Hepatocyte (in vitro differentiated cells): Measurements from ENCODE around the gene INS. TPM values are rescaled to one million over a fixed set of nuclear protein-coding genes. Genes with fewer than 3 reads are reported as not detected.

Experiments
- DNase-seq: peaks from one replicate; pipeline ENCODE4 v3.0.0-alpha.2; 2016; ENCODE audit warnings: low spot score
- H2AFZ ChIP-seq: fragments of 200-600 bp; sonication (generic); 2 replicates; pipeline ENCODE4 v1.6.0; 2016; ENCODE audit warnings: antibody characterized with exemption, mild to moderate bottlenecking
- H3K27ac ChIP-seq: fragments of 200-600 bp; sonication (generic); 2 replicates; pipeline ENCODE4 v1.5.1; 2016; ENCODE audit warnings: mild to moderate bottlenecking
- H3K27me3 ChIP-seq: fragments of 200-600 bp; sonication (generic); 2 replicates; pipeline ENCODE4 v1.6.1; 2016
- H3K36me3 ChIP-seq: fragments of 200-600 bp; sonication (generic); replicated peaks from 2 replicates; pipeline ENCODE4 v1.5.1; 2016; ENCODE audit warnings: low read depth; ENCODE audit not compliant: insufficient read depth
- H3K4me1 ChIP-seq: fragments of 200-600 bp; sonication (generic); 2 replicates; pipeline ENCODE4 v1.5.1; 2016; ENCODE audit warnings: mild to moderate bottlenecking, moderate library complexity; ENCODE audit not compliant: insufficient read depth
- H3K4me2 ChIP-seq: fragments of 200-600 bp; sonication (generic); 2 replicates; pipeline ENCODE4 v1.6.0; 2016
- H3K4me3 ChIP-seq: fragments of 200-600 bp; sonication (generic); 2 replicates; pipeline ENCODE4 v1.5.1; 2016; ENCODE audit warnings: mild to moderate bottlenecking
- H3K79me2 ChIP-seq: fragments of 200-600 bp; sonication (generic); 2 replicates; pipeline ENCODE4 v1.6.0; 2017; ENCODE audit warnings: mild to moderate bottlenecking
- H3K9me2 ChIP-seq: fragments of 200-600 bp; sonication (generic); replicated peaks from 2 replicates; pipeline ENCODE4 v1.6.0; 2017; ENCODE audit warnings: mild to moderate bottlenecking; ENCODE audit not compliant: insufficient read depth
- H3K9me3 ChIP-seq: fragments of 200-600 bp; sonication (generic); 2 replicates; pipeline ENCODE4 v1.5.1; 2016; ENCODE audit warnings: low read depth, mild to moderate bottlenecking
- H4K20me1 ChIP-seq: fragments of 200-600 bp; sonication (generic); 2 replicates; pipeline ENCODE4 v1.6.0; 2016; ENCODE audit warnings: mild to moderate bottlenecking; ENCODE audit not compliant: insufficient read depth, poor library complexity, severe bottlenecking
- CTCF ChIP-seq: fragments of 200-600 bp; sonication (generic); IDR thresholded peaks from 2 replicates; pipeline ENCODE4 v1.5.1; 2016; ENCODE audit warnings: antibody characterized with exemption, mild to moderate bottlenecking; ENCODE audit not compliant: poor library complexity
- EZH2 ChIP-seq: fragments of 200-600 bp; sonication (generic); IDR thresholded peaks from 2 replicates; pipeline ENCODE4 v1.6.1; 2016; ENCODE audit warnings: antibody characterized with exemption, mild to moderate bottlenecking, borderline replicate concordance
- EZH2phosphoT487 ChIP-seq: fragments of 200-600 bp; sonication (generic); IDR thresholded peaks from one replicate; pipeline ENCODE4 v1.6.1; 2018; ENCODE audit warnings: antibody characterized with exemption, mild to moderate bottlenecking, low read depth, moderate library complexity; ENCODE audit not compliant: unreplicated experiment, severe bottlenecking
- WGBS: methylation state at CpG from one replicate; pipeline ENCODE4 v1.1.6; 2016; ENCODE audit warnings: low lambda C conversion rate; ENCODE audit errors: missing lambda C conversion rate; 5-methylcytosine and 5-hydroxymethylcytosine counted together
- polyA plus RNA-seq: library from polyadenylated mRNA; unstranded; fragments of >200 nt; fragmentation: Nextera tagmentation; extraction: Ambion mirVana; gene quantifications from 2 replicates; pipeline ENCODE4 v1.2.1, GENCODE V29; 2016
- total RNA-seq: library from RNA; depleted of rRNA; stranded (reverse); fragments of >200 nt; gene quantifications from 2 replicates; pipeline ENCODE4 v1.2.3, GENCODE V29; 2014

INS gene
- total and polyA plus RNA-seq, 2 experiments from 2014 or later, result not detected

- peaks cover 5% of the 10 kb centered on the region for H3K4me1 ChIP-seq
- H3K36me3 ChIP-seq, result no peaks in the 10 kb centered on the region
- H2AFZ ChIP-seq, result no peak overlapping the region
- no peak for TF ChIP-seq EZH2phosphoT487
- TF ChIP-seq CTCF, result no peak
- TF ChIP-seq EZH2, result no peak
- H3K4me2 ChIP-seq, result no peak overlapping the region
- no peak overlapping the region for H3K4me3 ChIP-seq
- 80% methylated on average over 24 of the region's 31 CpGs for WGBS
- no peak overlapping the region for H3K27ac ChIP-seq
- no peaks in the 10 kb centered on the region for H4K20me1 ChIP-seq
- no peaks in the 10 kb centered on the region for H3K27me3 ChIP-seq
- H3K9me3 ChIP-seq, result no peaks in the 10 kb centered on the region
- no peaks in the 10 kb centered on the region for H3K9me2 ChIP-seq
- DNase-seq, result no peak
- H3K79me2 ChIP-seq, result no peaks in the 10 kb centered on the region
Observed at GRCh38 chr11:2167141-2168045, 6.4 kb upstream of the INS start.

GRCh38 chr11:2166091-2166851, 5.3 kb upstream of the INS start:
- H3K27ac ChIP-seq, result no peak overlapping the region
- peak; percentile 58 for DNase-seq
- H3K27me3 ChIP-seq, result no peaks in the 10 kb centered on the region
- no peaks in the 10 kb centered on the region for H4K20me1 ChIP-seq
- no peaks in the 10 kb centered on the region for H3K36me3 ChIP-seq
- H3K4me2 ChIP-seq, result peak overlapping the region; percentile 65
- H3K79me2 ChIP-seq, result no peaks in the 10 kb centered on the region
- no peak overlapping the region for H2AFZ ChIP-seq
- no peak overlapping the region for H3K4me3 ChIP-seq
- H3K4me1 ChIP-seq, result peaks cover 5% of the 10 kb centered on the region
- H3K9me3 ChIP-seq, result no peaks in the 10 kb centered on the region
- WGBS, result 68% methylated on average over 33 of the region's 70 CpGs
- TF ChIP-seq EZH2phosphoT487, result no peak
- TF ChIP-seq EZH2, result no peak
- TF ChIP-seq CTCF, result peak; percentile 74
- no peaks in the 10 kb centered on the region for H3K9me2 ChIP-seq

GRCh38 chr11:2165571-2165970, 4.6 kb upstream of the INS start:
- H3K79me2 ChIP-seq, result no peaks in the 10 kb centered on the region
- no peak for TF ChIP-seq CTCF
- no peak for TF ChIP-seq EZH2phosphoT487
- no peak for TF ChIP-seq EZH2
- no peak overlapping the region for H2AFZ ChIP-seq
- H3K4me3 ChIP-seq, result no peak overlapping the region
- no peak overlapping the region for H3K27ac ChIP-seq
- no peaks in the 10 kb centered on the region for H3K9me2 ChIP-seq
- no peaks in the 10 kb centered on the region for H3K27me3 ChIP-seq
- 94% methylated on average over 11 of the region's 13 CpGs for WGBS
- no peak overlapping the region for H3K4me2 ChIP-seq
- peaks cover 5% of the 10 kb centered on the region for H3K4me1 ChIP-seq
- no peaks in the 10 kb centered on the region for H4K20me1 ChIP-seq
- H3K9me3 ChIP-seq, result no peaks in the 10 kb centered on the region
- no peaks in the 10 kb centered on the region for H3K36me3 ChIP-seq
- no peak for DNase-seq
